Measurements from ENCODE around the gene AKAP1.
"Not testable (repeated sequence)": the region's sequence is repeated elsewhere in the genome, so short reads cannot be mapped to it uniquely, and the experiment has no call there.

AKAP1 gene

DNA sequence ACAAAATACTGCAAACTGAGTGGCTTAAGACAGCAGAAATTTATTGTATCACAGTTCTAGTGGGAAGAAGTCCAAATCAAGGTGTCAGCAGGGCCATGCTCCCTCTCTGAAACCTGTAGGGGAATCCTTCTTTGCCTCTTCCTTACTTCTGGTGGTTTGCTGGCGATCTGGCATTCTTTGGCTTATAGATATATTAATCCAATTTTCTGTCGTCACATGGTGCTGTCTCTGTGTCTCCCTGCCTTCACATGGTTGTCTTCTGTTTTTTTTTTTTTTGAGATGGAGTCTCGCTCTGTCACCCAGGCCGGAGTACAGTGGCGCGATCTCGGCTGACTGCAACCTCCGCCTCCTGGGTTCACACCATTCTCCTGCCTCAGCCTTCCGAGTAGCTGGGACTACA, 6.8 kb upstream of the AKAP1 start:
- no peak for DNase-seq

GRCh38 chr17:57080718-57081117, 4.3 kb upstream of the AKAP1 start:
- no peak for DNase-seq

DNA sequence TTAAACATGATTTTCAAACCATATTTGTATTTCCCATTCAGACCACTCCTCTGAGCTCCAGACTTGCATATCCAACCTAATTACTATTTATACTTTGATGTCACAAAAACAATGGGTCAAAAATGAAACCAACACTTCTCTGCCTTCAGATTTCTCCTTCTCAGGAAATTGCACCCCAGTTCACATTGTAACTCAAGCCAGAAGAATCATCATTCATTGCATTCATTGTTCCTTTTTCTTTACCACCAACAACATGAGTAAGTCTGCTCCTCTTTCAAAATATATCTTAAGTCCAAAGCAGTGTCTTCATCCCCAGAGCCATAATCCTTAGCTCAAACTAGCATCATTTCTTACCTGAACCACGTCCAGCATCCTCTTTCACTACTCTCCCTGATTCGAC, 2.6 kb upstream of the AKAP1 start:
- DNase-seq, result no peak

GRCh38 chr17:57084361-57084801, 665 bp upstream of the AKAP1 start:
- no peak for DNase-seq

GRCh38 chr17:57085448-57086068, 512 bp downstream of the AKAP1 start:
- peak in 1 of 2 experiments; percentile 50 for DNase-seq

DNA sequence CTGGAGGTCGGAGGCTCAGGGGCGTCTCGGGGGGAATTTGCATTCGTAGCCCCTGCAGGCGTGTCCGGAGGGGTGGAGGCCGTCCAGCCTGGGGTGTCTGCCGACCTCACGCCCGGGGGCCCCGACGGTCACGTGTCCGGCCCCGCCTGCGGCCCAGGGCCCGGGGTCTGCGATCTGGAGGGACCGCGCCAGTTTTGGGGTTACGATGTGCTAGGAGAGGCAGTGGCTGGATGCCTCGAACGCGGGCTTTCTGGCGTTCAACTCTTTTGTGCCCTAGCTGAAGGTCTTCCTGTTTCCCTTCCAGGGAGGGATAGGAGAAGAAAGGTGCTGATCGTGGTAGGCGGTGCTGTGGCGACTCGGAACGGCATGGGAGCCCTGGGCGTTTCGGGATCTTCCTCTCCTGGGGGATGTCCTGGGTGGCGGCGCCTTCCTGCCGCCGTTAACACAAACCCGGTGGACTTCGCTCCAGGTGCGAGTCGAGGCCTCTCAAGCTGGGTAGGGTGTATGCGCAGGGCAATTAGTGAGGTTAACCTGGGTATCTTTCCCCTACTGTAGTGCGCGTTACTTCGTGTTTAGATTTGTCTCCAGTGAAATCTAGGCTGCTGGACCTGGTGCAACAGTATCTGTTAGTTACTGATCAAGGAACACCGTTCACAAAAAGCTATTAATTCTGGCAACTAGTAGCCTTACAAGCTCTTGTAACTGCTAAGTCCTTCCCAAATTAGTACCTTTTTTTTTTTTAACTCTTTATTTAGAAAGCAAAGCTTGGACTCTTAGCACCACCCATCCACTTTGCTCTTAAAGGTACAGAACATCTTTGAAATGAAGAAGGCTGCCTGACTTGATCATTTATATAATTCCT, 1.3 kb downstream of the AKAP1 start:
- peak in 1 of 2 experiments; percentile 14 for DNase-seq

DNA sequence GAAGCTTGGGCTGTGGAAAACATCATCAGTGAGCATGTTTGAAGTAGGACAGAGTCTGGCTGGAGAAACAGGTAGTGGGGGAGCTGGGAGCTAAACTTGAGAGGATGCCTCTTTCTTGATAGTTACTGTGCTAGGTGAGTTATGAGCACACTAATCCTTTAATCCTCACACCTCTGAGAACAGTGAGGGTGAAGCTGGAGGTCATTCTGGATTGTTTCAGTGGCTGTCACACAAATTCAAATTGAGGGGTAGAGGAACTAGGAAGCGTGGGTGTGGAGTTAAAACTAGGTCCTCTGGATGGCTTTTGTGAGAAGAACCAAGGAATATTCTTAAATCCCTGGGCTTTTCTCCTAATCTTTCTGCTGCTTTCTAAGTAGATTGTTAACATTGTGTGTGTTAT, 3.3 kb downstream of the AKAP1 start:
- DNase-seq, result no peak

GRCh38 chr17:57089391-57089790, 4.3 kb downstream of the AKAP1 start:
- DNase-seq, result no peak

- DNase-seq, result no peak
Observed at GRCh38 chr17:57090560-57091185, 5.6 kb downstream of the AKAP1 start.

DNA sequence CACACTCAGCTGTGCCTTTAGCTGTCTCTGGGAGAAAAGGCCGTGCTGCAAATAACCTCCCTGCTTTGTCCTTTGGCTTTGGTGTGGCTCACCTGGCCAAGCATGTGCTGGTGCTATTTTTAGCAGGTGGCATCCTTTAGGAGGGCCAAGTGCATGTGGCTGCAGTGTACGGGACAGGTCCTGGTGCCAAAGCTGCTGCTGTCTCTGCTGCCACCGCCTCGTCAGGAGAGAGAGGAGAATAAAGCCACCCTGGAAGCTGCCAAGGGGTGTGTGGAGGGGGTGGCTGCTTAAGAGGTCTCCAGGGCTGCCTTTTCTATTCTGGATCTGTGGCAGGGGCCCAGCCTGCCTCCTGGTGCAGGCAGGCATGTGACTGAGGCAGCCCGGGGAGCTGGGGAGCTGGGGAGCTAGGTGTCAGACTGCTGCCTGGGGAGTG, 6.2 kb downstream of the AKAP1 start:
- peak in 1 of 2 experiments; percentile 33 for DNase-seq

DNA sequence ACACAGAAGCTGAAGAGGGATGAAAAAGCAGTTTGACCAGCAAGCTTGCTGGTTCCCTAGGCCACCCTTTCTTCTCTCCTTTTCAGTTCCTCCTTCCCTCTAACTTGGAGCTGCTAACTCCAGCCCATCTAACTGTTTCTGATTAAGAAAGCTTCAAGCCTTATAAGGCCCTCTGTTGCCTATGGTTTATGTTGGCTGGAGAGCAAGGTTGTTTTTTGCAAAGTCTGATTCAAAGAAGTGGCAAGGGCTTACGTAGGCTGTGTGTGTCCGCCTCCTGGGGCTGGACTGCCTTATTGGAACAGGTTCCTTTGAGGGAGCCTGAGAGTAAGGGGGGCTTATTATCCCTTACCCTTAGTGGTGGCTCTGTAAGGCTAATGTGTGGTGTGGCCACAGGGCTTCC, 7.1 kb downstream of the AKAP1 start:
- DNase-seq, result peak in 1 of 2 experiments; percentile 9

DNA sequence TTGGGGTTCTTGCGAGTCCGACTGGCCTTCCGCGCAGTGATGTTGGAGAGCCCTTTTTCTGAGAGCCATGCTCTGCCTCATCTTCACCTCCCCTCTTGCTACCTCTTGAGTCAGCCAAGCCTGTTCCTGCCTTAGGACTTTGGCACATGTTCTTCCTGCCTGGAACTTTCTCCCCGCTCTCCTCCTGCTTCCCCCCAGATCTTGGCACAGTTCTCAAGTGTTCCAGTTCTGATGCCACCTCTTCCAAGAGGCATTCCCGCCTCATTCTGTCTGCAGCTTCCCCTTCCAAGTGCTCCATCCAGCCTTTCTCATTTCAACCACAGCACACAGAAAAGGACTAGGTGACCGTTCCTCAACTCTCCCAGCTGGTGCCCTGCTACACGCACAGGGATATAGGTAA, 7.7 kb downstream of the AKAP1 start:
- peak in 1 of 2 experiments; percentile 72 for DNase-seq

DNA sequence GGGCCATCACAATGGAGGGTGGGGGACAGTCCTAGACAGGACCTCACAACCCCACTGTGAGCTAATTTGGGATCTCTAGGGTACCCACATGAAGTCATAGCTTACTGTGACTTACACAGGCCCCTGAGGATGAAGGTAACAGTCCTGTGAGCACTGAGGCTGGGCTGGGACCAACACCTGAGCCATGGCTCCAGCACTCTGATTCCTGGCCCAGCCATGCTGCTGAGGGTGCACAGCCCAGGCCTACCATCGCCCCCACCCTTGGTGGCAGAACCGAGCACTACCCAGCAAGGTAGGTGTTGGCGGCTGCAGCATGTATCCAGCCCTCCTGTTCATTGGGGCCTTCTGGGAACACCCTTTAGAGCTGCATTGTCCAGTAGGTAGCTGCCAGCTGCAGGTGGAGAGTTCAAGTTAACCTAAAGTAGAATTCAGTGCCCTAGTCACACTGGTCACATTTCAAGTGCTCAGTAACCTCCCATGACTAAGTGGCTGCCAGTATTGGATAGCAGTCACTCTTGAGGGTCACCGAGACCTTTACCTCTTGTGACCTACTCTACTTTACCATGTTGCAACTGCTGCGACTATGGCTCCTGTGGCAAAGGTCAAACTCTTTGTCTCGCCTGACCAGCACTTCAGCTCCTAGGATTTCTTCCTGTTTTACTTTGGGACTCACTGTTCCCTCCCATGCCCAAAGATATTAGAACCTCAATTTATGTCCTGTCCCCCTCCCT, 11.6 kb downstream of the AKAP1 start:
- no peak for DNase-seq

DNA sequence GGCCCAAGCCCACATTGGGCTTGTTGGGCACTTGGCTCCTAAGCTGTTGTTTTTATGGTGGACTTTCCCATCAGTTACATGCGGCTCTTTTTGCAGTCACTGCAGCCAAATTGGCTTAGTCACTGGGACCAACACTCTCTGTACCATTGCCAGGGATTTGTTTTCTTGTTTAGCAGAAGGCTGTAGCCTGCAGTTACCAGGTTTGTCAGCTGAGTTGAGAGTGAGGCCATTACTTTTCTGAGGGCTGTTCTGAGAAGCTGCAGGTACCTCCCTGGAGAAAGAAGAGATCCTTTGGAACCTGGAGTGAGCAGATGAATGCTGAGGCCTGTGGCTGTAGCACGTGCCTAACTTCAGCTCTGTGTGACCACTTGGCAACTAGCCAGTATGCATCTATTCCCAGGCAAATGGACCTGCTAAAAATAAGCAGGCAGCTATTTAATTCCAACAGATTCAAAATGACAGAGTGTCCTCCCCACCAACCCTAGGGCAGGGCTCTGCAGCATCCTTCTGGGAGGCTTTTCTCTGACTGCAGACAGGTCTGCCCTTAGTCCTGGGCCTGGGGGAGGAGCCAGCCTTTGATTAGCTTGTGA, 12.9 kb downstream of the AKAP1 start:
- peak; percentile 33 to 64 for DNase-seq

- DNase-seq, result no peak
Observed at GRCh38 chr17:57099165-57099564, 14.1 kb downstream of the AKAP1 start.

DNA sequence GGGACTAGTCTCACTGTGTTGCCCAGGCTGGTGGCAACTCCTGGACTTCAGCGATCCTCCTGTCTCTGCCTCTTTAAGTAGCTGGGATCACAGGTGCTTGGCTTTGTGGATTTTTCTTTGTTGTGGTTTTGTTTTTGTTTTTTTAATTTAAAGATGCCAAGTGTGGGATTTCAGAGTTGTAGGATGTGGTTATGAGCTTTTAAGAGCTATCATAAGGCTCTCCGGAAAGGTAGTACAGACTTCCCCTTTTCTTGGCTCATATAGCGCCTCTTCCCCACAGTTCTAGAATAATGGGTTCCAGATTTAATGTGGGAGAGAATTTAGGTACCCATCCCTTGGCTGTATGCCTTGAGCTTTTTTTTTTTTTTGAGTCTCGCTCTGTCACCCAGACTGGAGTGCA, 17.1 kb downstream of the AKAP1 start:
- DNase-seq, result no peak

- DNase-seq, result not testable (repeated sequence)
Observed at GRCh38 chr17:57102660-57103059, 17.6 kb downstream of the AKAP1 start.

GRCh38 chr17:57104461-57105175, 19.6 kb downstream of the AKAP1 start:
- DNase-seq, result no peak

- no peak for DNase-seq
Observed at GRCh38 chr17:57105591-57105990, 20.5 kb downstream of the AKAP1 start.

- DNase-seq, result peak; percentile 54 to 82
Observed at GRCh38 chr17:57106107-57106835, 21.2 kb downstream of the AKAP1 start.

GRCh38 chr17:57106836-57107497, 21.9 kb downstream of the AKAP1 start:
- DNase-seq, result no peak
